K562 (cell line): ENCODE measurements around the gene PROK1. TPM values are rescaled to one million over a fixed set of nuclear protein-coding genes. Genes with fewer than 3 reads are reported as not detected.
A peak's percentile ranks its signal among the peaks of the same experiment; 100 is the strongest.

Experiments used
- DPF2 ChIP-seq: fragments of 450-650 bp; IDR thresholded peaks from 2 replicates; pipeline ENCODE4 v1.6.1; 2016
- ERF ChIP-seq: fragments of 450-650 bp; formaldehyde crosslinking; IDR thresholded peaks from 2 replicates; pipeline ENCODE4 v1.4.0; 2020; ENCODE audit warnings: mild to moderate bottlenecking, mixed read lengths
- FOSL1 ChIP-seq: fragments of 200-800 bp; sonication (Bioruptor generic); conservative IDR thresholded peaks from 2 replicates; pipeline ENCODE4 v1.6.1; 2016; ENCODE audit warnings: missing genetic modification characterization, missing compliant biosample characterization
- FOXM1 ChIP-seq, 2 experiments: fragments of 450-650 bp in 1 of 2; sonication (generic) in 1 of 2; formaldehyde crosslinking in 1 of 2; IDR thresholded peaks; 2 replicates each; pipeline versions ENCODE4 v1.6.1 to v1.9.0; 2017 to 2022; ENCODE audit warnings: low read depth in 2 of 2, mild to moderate bottlenecking in 2 of 2, missing genetic modification reagents in 1 of 2, moderate library complexity in 1 of 2
- GTF3C2 ChIP-seq: IDR thresholded peaks from 3 replicates; pipeline ENCODE4 v1.6.1; 2011; ENCODE audit warnings: borderline replicate concordance, mild to moderate bottlenecking, moderate library complexity; ENCODE audit not compliant: insufficient read length; ENCODE audit errors: extremely low read depth
- HDAC1 ChIP-seq, 2 experiments: fragments of 450-650 bp; IDR thresholded peaks; 2 replicates each; pipeline ENCODE4 v1.6.1; 2016 to 2017; ENCODE audit warnings: inconsistent platforms in 1 of 2, mild to moderate bottlenecking in 1 of 2, moderate library complexity in 1 of 2
- JUN ChIP-seq, 2 experiments: sonication (generic) in 1 of 2; formaldehyde crosslinking in 1 of 2; IDR thresholded peaks; 2 replicates each; pipeline versions ENCODE4 v1.6.1 to v1.8.0; 2012 to 2022; ENCODE audit warnings: borderline replicate concordance in 2 of 2, mild to moderate bottlenecking in 2 of 2, improper control_type of control experiment in 1 of 2, low read depth in 1 of 2, low read length in 1 of 2, missing genetic modification reagents in 1 of 2
- MTA2 ChIP-seq: fragments of 450-650 bp; IDR thresholded peaks from 2 replicates; pipeline ENCODE4 v1.6.1; 2016; ENCODE audit warnings: low read depth
- MYC ChIP-seq, 2 experiments: fragments of 250-450 bp in 1 of 2; sonication (Bioruptor Pico) in 1 of 2; IDR thresholded peaks; 2 replicates each; pipeline versions ENCODE4 v1.5.1 to v1.6.1; 2012 to 2021; ENCODE audit warnings: low read depth in 2 of 2, borderline replicate concordance in 1 of 2, improper control_type of control experiment in 1 of 2, low read length in 1 of 2, mild to moderate bottlenecking in 1 of 2, moderate library complexity in 1 of 2
- PCBP2 ChIP-seq: fragments of 200-400 bp; formaldehyde crosslinking; IDR thresholded peaks from 2 replicates; pipeline ENCODE4 v1.6.1; 2018; ENCODE audit warnings: low read length, low read depth, mild to moderate bottlenecking, moderate library complexity; ENCODE audit not compliant: poor library complexity, severe bottlenecking
- PHB ChIP-seq: fragments of 250-450 bp; sonication (Bioruptor Pico); IDR thresholded peaks from 2 replicates; pipeline ENCODE4 v1.5.0; 2021
- PPARD ChIP-seq: fragments of 250-450 bp; sonication (Bioruptor Pico); IDR thresholded peaks from 2 replicates; pipeline ENCODE4 v1.8.0; 2022; ENCODE audit warnings: inconsistent platforms, mild to moderate bottlenecking, moderate library complexity
- RBM25 ChIP-seq: fragments of 200-400 bp; formaldehyde crosslinking; IDR thresholded peaks from 2 replicates; pipeline ENCODE4 v1.6.1; 2018; ENCODE audit warnings: low read length, low read depth, moderate library complexity; ENCODE audit not compliant: severe bottlenecking
- TBL1XR1 ChIP-seq, 2 experiments: IDR thresholded peaks; 2 replicates each; pipeline ENCODE4 v1.6.1; 2012; ENCODE audit warnings: improper control_type of control experiment in 2 of 2, low read length in 2 of 2, mild to moderate bottlenecking in 1 of 2
- ZNF121 ChIP-seq: sonication (generic); formaldehyde crosslinking; conservative IDR thresholded peaks from 2 replicates; pipeline ENCODE4 v1.8.0; 2022; ENCODE audit warnings: missing genetic modification reagents
- ZNF316 ChIP-seq: fragments of 450-650 bp; IDR thresholded peaks from 2 replicates; pipeline ENCODE4 v1.6.1; 2016
- ZNF785 ChIP-seq: fragments of 250-450 bp; sonication (Bioruptor Pico); IDR thresholded peaks from 2 replicates; pipeline ENCODE4 v1.4.0; 2020; ENCODE audit warnings: mild to moderate bottlenecking
- polyA plus RNA-seq, 8 experiments: library from polyadenylated mRNA; depleted of rRNA in 4 of 8; stranded (reverse) in 5 of 8; unstranded in 3 of 8; fragments of >200 nt; fragmentation: Nextera tagmentation in 2 of 8; fragmentation: Illumina TruSeq in 1 of 8; extraction: Ambion mirVana in 2 of 8; extraction: Trizol in 1 of 8; gene quantifications; 2 replicates each; pipeline versions ENCODE4 v1.2.1 to v1.2.3, GENCODE V29; 2011 to 2014; ENCODE audit warnings: inconsistent platforms in 1 of 8, missing spikeins in 1 of 8
- total RNA-seq, 7 experiments: library from RNA; depleted of rRNA in 6 of 7; stranded (reverse); fragments of >200 nt in 6 of 7; fragmentation: Illumina TruSeq in 2 of 7; extraction: Trizol in 2 of 7; gene quantifications; 2 replicates each; pipeline versions ENCODE4 v1.2.1 to v1.2.3, GENCODE V29; 2011 to 2021; ENCODE audit warnings: low replicate concordance in 1 of 7
- TF ChIP-seq, protein P1 (sequence below): fragments of 450-650 bp; formaldehyde crosslinking; IDR thresholded peaks from 2 replicates; pipeline ENCODE4 v1.4.0; 2022; ENCODE audit warnings: missing genetic modification characterization
- TF ChIP-seq, protein P2 (sequence below): sonication (generic); formaldehyde crosslinking; IDR thresholded peaks from 2 replicates; pipeline ENCODE4 v1.8.1; 2023; ENCODE audit warnings: mild to moderate bottlenecking, missing genetic modification reagents
- TF ChIP-seq, protein P3 (sequence below), 2 experiments: fragments of 450-650 bp; conservative IDR thresholded peaks; 2 replicates each; pipeline ENCODE4 v1.6.1; 2017; ENCODE audit warnings: mild to moderate bottlenecking in 2 of 2, moderate library complexity in 2 of 2

The PROK1 gene
- total and polyA plus RNA-seq, 9 of the 15 experiments (the other 6 are each of a cell fraction or from before 2014, with no cell fraction given), result 0.15 TPM; not detected in 8

GRCh38 chr1:110408488-110408887 lies 42.5 kb upstream of the PROK1 start (continued):
- TF ChIP-seq FOXM1 (IDR thresholded peaks at IDR 0.05; ENCODE audit: low read depth) (peak; percentile 26; the same call in 1 of the 2 replicates), FOXM1 (CRISPR knock-in tag; IDR thresholded peaks at IDR 0.05; ENCODE audit: low read depth) (no peak), PCBP2 (no peak), MTA2 (no peak), ERF (CRISPR knock-in tag) (no peak), ZNF785 (CRISPR knock-in tag) (no peak), MYC (IDR thresholded peaks at IDR 0.05; ENCODE audit: low read depth, low read length) (no peak), MYC (CRISPR knock-in tag; IDR thresholded peaks at IDR 0.05; ENCODE audit: borderline replicate concordance, low read depth) (no peak), ZNF316 (0 out of 2 replicates have a peak, but pooled peaks have one; percentile 17), FOSL1 (peak; percentile 65), JUN (IDR thresholded peaks at IDR 0.05; ENCODE audit: borderline replicate concordance, low read depth, low read length) (peak; percentile 11; the same call in 1 of the 2 replicates), JUN (CRISPR knock-in tag; IDR thresholded peaks at IDR 0.05; ENCODE audit: borderline replicate concordance) (no peak), RBM25 (peak; percentile 44), TBL1XR1 (IDR thresholded peaks at IDR 0.05; ENCODE audit: low read length in 2 of 2) (no peak), GTF3C2 (no peak), HDAC1 (IDR thresholded peaks at IDR 0.05) (0 out of 4 replicates have a peak, but pooled peaks of 1 of the 2 experiments have one; percentile 13), ZNF121 (peak; percentile 99), DPF2 (no peak; the same call in 1 of the 2 replicates), PPARD (no peak), PHB (no peak)
- TF ChIP-seq, protein P1, sequence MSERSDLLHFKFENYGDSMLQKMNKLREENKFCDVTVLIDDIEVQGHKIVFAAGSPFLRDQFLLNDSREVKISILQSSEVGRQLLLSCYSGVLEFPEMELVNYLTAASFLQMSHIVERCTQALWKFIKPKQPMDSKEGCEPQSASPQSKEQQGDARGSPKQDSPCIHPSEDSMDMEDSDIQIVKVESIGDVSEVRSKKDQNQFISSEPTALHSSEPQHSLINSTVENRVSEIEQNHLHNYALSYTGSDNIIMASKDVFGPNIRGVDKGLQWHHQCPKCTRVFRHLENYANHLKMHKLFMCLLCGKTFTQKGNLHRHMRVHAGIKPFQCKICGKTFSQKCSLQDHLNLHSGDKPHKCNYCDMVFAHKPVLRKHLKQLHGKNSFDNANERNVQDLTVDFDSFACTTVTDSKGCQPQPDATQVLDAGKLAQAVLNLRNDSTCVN, result no peak
- TF ChIP-seq, protein P2, sequence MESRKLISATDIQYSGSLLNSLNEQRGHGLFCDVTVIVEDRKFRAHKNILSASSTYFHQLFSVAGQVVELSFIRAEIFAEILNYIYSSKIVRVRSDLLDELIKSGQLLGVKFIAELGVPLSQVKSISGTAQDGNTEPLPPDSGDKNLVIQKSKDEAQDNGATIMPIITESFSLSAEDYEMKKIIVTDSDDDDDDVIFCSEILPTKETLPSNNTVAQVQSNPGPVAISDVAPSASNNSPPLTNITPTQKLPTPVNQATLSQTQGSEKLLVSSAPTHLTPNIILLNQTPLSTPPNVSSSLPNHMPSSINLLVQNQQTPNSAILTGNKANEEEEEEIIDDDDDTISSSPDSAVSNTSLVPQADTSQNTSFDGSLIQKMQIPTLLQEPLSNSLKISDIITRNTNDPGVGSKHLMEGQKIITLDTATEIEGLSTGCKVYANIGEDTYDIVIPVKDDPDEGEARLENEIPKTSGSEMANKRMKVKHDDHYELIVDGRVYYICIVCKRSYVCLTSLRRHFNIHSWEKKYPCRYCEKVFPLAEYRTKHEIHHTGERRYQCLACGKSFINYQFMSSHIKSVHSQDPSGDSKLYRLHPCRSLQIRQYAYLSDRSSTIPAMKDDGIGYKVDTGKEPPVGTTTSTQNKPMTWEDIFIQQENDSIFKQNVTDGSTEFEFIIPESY (CRISPR knock-in tag), result no peak
- TF ChIP-seq, protein P3, sequence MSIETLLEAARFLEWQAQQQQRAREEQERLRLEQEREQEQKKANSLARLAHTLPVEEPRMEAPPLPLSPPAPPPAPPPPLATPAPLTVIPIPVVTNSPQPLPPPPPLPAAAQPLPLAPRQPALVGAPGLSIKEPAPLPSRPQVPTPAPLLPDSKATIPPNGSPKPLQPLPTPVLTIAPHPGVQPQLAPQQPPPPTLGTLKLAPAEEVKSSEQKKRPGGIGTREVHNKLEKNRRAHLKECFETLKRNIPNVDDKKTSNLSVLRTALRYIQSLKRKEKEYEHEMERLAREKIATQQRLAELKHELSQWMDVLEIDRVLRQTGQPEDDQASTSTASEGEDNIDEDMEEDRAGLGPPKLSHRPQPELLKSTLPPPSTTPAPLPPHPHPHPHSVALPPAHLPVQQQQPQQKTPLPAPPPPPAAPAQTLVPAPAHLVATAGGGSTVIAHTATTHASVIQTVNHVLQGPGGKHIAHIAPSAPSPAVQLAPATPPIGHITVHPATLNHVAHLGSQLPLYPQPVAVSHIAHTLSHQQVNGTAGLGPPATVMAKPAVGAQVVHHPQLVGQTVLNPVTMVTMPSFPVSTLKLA (conservative IDR thresholded peaks at IDR 0.05), result no peak
